Activated T-helper 9 cell treated with anti-CD3 and anti-CD28 coated beads, Interleukin-2, amount 50 U/mL, for 16 hours (primary cell): ENCODE results near the gene MARCHF3.
"Not testable (repeated sequence)": the region's sequence is repeated elsewhere in the genome, so short reads cannot be mapped to it uniquely, and the experiment has no call there.

Source experiments
- DNase-seq: peaks from one replicate; pipeline ENCODE4 v3.0.0-alpha.2; 2020; ENCODE audit warnings: low read depth

Gene MARCHF3

DNA sequence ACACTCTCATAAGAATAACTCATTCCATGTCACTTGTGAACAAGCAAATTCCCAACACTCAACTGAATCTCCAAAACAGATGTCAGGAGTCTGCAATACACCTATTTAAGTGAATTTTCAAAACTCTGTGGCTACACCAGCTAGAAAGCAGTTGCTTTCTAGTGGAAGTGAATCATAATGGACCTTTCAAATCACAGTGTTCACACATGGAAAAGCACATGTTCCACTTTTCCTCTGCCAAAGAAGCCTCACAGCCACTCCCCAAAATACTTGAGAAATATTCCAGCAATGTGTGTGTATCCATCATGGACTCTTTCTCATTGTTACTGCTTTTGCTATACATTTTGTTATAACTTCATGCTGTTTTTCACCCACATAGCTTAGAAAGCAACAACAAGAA is 17.4 kb downstream of the MARCHF3 start:
- no peak for DNase-seq

DNA sequence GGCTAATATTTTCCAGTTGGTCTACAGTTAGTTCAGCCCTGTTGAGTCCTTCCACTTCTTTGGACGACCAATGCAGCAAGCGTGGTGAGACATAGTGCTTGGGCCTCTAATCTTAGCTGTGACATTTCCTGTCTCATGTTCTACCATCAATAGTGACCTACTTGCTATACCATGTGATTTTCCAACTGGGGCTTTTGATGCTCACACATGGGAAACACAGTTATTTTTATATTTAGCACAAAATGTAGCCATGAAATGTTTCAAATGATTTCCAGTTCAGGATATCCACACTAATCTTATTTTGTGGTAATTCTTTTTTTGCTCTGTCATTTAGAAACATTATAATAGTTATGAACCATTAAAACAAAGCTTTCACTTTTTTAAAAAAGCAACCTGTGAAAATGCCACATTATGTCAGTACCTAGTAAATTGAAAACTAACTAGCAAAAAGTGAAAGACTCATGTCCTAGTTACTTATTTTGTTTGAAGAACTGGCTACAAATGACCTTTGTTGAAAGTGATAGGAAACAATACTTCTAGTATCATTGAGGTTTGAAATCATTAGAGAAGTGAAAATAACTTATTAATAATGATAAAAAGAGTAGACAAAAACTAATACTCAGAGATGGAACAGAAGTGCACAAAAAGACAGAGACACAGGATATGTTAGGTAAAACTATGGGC is 18.3 kb downstream of the MARCHF3 start:
- no peak for DNase-seq

DNA sequence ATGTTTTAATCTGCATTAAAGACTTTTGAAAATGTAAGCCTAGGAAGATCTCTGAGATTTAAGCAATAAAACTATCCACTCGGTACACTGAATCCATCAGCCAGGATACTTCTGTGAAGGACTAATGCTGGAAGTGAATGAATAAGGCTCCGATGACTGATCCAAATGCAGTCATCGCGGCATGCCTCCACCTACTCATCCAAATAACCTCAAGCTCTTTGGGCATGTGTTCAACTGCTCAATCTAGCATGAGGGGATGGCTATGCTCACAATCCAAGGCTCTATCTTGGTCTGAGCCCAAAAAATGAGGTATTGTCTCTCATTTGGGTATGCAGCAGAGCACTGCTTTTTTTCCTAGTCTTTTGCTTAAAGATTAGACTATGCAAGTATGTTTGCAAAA is 19.2 kb downstream of the MARCHF3 start:
- no peak for DNase-seq

DNA sequence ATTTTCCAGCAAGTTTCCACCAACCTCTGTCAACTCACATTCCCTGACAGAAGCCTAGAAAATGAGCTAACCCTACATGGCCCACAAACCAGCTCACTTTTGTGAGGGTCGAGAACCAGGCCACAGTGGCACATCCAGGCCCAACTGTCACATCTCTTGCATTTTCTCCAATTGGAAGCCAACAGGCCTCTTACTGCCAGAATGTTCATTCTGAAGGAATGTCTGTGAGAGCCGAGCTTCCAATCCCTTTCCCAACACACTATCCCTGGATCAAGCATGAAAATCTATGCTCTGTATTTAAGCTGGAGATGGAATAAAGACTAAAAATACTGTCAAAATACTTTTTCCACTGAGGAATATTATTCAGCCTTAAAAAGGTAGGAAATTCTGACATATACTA is 20.0 kb downstream of the MARCHF3 start:
- no peak for DNase-seq

DNA sequence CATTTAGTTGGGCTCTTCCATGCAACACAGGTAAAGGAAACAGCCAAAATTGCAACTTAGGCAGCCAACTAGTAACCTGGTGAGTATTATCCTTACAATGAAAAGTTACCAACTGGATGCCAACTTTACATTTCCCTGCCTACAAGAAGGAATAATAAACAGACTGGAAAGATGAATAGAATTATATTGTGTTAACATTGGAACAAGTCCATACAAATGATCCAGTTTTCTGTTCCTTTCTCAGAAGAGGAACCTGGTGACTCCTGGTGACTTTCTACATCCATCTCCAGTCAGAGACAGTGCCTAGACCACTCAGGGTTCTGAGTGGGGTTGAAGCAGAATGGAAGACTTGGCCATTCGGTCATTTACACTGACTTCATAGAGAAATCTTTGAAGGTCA is 20.6 kb downstream of the MARCHF3 start:
- no peak for DNase-seq

DNA sequence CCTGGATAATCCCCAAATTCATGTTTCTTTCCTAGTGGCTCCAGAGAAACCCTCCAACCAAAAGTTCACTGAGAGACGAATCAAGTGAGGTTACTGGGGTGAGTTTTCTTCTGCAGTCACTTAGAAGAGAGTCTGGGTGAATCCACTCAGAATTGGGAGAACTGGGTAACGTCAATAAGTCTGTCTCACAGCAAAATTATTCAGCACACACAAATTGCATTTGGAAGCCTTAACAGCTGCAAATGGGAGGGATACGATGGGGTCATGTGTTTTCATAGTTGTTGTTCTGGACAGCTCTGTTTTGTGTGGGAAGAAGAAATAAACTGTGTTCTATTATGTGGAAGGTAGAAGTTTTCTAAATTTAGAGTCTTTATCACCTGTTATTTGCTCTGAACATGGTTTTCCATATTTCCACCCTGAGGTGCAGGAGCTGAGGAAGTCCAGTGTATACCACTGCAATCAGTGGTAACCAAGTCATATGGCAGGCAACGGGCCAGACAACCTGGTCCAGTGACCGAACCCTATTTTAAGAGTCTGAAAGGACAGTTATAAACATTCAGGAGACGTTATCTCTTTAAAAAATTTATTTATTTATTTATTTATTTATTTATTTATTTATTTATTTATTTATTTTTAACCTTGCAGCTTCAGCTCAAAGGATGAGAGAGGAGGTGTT is 21.9 kb downstream of the MARCHF3 start:
- DNase-seq: no peak

DNA sequence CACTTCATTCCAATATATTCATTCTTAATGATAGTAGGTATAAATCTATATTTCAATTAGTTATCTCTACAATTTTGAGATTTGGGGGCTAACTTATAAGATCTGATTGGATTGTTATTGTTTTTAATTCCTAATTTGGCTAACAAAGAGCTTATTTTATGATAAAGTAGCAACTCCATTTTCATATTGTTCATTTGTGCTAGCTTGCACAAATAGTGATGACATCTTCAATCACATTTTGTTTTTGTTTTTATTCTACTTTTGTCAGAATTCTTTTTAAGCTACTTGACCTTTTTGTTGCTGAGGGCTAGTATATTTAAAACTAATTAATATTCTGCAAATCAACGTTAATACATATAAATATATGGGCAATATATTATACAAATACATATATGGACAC is 22.8 kb downstream of the MARCHF3 start:
- DNase-seq: no peak

DNA sequence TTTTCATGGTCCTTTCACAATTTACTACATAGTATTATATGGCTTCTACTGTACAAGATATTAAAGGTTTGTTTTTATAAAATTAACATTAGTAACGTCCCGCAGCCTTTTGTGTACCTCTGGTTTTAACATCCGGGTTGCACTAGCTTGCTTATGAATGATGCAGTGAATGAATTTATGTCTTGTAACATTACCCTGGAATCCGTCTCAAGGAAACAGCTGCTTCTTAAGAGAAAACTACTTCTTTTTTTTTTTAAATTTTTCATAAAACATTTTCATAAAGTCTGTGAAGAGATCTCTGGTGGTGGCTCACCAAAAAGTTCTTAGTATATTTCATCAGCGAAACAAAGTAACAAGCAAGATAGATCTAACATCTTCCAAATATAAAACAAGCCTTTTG is 23.6 kb downstream of the MARCHF3 start:
- no peak for DNase-seq

DNA sequence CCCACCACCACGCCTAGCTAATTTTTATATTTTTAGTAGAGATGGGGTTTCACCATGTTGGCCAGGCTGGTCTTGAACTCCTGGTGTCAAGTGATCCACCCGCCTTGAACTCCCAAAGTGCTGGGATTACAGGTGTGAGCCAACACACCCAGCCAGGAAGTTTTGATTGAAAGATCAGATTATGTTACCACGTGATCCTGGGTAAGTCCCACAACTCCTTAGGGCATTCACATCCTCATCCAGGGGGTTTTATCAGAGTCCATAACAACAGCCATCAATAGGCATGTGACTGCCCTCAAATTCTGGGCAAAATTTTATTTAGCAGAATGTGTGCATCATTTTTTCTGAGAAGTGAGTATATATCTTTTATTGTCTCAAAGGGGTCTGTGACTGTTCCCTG is 25.1 kb downstream of the MARCHF3 start:
- not testable (repeated sequence) for DNase-seq

DNA sequence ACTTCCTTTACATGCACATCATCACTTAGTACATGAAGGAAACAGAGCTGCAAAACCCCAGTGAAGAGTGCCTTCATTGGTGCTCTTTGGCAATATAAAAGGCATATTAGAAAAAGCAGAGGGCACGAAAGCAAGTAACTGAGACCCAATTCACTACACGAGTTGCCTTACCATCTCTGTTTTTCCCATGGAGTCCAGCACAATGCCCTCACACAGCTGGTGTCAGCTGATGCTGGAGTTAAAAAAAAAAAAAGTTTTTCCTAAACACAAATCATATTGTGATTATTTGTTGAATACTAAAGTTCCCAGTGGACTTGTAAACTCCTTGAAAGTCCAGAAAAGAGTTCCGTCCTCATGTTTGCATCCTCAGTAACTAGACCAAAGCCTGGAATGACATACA is 25.6 kb downstream of the MARCHF3 start:
- DNase-seq: no peak

DNA sequence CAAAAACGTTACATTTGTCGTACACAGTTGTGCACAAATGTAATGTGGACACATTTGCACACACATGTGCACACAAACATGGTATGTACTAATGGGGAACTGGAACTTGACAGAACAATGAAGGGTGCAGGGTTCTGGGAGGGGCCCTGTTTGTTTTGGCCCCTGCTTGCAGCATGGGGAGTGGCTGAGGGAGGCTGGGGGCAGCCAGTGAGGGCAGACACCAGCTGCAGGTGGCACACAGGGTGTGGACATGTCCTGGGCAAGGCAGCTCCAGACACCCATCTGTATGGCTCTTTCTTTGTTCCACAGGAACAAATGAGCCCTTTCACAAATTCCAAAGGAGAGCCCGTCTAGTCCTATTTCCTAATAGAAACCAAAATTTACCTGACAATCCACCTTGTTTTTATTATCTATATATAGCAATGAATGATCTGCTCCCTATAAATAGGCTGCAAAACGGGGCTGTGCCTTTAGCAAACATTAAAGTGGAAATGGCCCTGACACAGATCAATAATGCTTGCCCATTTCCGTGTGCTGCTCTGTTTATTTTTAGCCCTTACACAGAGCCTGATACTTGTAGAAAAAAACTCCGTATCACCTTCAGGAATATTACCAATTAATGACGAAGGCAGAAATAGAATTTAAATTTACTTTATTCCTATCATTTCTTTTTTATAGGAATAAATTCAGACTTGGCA is 26.4 kb downstream of the MARCHF3 start:
- no peak for DNase-seq

DNA sequence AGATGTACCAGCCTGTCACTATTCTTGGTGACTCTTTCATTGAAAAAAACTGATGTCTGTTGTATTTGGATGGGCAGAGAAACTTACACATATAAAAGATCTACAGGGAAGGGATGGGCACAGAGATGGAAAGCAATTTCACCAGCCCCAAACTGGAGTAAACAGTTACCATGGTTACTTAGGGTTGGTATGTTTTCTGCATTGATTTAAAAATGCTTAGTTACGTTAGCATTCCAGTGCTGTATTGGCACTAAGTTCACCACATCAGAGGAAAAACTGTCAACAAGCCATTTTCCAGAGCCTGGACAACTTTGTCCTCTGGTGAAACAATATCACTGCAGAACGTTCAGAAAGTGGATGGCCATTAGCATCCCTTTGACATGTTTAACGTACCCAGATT is 28.0 kb downstream of the MARCHF3 start:
- no peak for DNase-seq

DNA sequence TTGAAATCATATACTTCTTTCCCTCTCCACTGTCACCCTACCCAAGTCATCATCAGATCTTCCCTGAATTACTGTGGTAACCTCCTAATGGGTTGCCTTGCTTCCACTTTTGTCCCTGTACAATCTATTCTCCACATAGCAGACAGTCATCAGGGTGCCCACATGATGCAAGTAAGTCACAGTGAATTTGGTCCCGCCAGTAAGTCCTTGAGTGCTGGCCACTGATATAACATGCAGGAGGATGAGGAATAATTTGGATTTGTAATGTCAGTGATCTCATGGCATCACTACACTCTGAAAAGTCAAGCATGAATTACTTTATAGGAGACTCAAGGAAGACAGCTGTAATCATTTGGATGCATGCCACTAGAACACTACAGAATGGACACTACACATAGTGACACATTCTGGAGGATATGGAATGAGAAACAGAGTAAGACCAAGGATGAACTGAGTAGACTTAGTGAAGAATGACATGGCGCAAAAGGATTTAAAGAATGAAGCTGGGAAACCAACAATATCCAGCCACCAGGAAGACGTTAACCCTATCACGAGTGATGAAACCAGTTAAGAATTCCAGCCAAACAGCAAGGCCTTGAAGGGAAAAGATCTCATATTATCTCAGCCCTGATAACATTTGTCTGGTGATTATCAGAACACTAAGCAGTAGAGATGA is 28.6 kb downstream of the MARCHF3 start:
- DNase-seq: no peak

DNA sequence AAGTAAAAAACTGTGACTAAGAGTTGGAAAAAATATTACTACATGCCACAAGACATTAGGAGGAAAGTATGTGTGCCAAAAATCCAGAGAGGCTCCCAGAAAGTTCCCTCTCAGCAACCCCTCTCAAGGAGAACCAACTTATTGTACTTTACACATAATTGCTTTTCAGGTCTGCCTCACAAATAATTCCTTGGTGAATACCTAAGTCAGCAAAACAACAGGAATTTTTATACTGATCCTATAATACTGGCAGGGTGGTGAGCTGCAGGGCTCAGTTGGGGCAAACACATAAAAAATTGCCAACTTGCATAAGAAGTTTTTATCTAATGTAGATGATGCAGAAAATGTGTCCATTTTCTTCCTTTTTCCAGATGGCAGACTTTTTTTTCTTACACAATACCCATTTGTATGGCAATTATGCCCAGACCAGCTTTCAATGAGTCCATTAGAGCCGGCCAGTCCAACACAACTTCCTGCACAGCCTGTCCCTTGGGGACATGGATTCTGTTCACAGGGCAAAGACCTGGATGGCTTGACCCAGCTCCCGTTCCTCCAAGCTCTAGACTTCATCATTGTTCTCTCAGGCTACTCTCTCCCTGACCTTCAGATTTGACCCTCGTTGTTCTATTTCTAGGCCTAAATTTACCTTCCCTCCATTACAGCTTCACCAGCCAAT is 31.3 kb downstream of the MARCHF3 start:
- no peak for DNase-seq

DNA sequence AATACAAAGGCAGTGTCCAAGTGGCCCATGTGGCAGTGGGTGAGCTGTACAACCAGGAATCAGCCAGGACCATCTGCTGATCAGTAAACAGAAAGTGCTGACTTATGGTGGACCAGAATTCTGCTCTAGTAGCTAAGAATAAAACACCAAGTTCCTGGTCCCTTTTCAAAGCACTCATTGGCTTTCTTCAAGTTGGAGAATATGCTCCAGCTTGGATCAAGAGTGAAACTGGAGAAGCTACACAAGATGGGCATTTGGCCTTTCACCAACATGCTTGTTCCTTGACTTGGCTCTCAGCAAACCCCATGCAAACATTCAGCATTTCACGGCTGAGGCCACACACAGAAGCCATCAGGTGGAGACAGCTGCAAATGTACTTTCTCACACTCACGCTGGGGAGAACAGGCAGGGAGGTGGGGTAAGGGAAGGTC is 32.1 kb downstream of the MARCHF3 start:
- no peak for DNase-seq

DNA sequence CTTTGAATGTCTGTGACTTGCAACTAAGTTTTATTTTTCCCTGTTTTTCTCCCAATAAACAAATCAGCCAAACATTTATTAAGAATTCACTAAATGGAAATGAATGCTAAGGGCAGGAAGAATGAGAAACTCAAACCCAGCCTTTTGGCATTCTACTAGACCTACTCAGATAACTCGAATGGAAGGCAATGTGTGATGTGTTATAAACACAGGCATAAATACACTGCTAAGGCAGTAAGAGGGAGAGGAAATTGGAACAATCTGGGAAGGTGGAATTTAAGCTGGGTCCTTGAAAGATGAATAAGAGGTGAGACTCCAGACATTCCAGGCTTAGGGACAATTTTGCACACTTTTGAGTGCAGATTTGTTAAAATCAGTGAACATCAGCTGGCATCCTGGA is 34.7 kb downstream of the MARCHF3 start:
- DNase-seq: no peak

DNA sequence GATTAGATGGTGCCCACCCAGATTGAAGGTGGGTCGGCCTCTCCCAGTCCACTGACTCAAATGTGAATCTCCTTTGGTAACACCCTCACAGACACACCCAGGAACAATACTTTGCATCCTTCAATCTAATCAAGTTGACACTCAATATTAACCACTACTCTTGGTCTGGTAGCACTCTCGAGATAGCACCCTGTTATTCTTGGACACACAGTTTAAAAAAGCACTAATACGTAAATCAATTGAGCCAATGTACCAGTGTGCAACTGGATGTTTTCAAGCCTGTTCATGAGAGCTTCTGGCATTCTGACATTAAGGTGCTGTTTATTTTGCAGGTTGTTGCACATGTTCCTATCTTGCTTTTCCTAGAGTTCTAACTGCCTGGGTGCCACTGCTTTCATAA is 35.3 kb downstream of the MARCHF3 start:
- DNase-seq: no peak

DNA sequence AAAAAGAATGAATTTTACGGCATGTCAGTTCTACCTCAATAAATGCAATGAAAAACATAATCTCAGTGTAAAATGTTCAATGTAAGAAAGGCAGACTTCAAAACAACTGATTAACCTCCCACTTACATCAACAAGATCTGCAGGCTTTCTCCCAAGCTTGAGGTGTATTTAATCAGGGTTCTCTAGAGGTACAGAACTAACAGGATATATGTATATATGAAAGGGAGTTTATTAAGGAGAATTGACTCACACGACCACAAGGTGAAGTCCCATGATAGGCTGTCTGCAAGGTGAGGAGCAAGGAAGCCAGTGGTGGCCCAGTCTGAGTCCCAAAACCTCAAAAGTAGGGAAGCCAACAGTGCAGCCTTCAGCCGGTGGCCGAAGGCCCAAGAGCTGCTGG is 35.9 kb downstream of the MARCHF3 start:
- DNase-seq: no peak

DNA sequence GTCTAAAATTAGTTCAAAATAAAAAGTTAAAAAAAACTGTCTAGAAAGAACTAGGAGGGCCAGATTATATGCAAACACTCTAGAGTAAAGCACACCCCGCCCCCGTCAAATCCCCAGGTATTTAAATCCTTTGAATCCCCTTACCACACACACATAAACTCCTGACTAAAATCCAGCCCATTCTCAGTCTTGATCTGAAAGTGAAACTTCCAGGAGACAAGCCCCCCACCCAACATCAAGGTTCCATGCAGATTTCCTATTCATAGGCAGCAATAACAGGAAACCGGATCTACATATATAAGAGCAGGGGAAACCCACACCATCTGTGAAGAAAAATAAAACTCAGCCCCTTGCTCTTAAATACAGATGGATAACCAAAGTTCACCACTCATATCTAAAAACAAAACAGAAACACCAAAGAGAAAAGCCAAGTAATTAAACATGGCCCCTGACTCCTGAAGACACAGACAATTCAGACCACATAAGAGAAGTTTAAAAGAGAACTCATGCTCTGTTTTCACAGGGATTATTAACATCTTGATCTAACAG is 42.3 kb downstream of the MARCHF3 start:
- DNase-seq: no peak

DNA sequence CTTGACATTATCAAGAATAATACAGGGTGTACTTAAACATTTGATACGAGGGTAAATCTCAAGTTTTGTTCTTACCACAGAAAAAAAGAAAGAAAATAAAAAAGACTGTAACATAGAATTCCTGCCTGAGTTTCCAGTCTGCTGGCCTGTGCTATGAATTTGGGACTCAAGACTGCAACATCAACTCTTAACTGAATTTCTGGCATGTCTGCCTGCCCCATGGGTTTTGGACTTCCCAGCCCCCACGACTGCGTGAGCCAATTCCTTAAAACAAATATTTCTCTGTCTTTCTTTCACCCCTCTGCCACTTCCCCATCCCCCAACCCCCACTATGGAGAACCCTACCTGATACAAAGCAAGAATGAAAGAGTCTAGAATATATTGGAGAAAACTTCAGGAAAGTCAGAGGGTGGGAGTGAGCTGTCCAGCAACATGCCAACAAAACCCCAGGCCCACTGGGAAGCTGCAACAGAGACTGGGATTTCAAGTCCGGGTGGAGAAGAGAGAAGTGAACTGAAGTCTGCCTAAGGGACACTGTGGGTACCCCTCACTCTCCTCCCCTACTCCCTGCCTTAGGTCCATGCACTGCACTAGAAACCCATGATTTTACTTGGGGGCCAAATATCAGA is 43.0 kb downstream of the MARCHF3 start:
- no peak for DNase-seq

DNA sequence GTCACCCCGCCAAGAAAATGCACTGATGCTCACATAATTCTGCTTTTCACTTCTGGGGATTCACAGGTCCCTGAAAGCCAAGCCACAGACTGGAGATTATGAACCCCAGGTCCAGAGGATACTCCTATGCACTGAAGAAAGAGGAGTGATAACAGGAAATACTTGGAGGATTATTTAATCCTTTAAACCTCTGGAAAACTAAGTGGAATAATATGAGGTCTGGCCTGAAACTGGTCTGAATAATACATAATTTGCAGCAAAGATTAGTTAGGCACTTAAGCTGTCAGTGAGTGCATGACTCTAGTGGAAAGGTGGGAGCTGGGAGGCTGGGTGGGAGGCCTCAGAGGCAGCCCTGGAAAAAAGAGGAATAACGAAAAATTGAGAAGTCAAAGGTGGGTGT is 45.7 kb downstream of the MARCHF3 start:
- no peak for DNase-seq

DNA sequence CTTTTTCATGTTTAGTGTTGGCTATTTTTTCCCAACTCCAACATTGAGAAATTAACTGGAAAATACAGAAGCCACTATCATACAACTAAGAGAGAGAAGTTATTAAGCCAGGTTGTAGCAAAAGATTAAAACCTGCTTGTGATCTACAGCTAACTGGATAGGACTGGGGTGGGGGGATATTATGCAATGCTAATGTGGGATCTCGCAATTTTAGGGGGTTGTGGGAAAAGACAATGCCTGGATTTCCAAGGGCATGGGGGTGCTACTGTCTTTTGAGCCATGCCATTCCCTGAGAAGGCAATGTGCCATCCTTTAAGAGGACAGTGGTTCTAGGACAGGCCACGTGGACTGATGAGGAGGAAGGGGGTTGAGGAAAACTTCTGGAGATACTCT is 46.5 kb downstream of the MARCHF3 start:
- no peak for DNase-seq
